B cell (primary cell): Measurements from ENCODE around the gene TBC1D2. TPM values are rescaled to one million over a fixed set of nuclear protein-coding genes. Genes with fewer than 3 reads are reported as not detected.

ENCODE experiments used
- ATAC-seq: fragments of 200-7000 bp; cut with Tn5 transposase; one replicate; pipeline ENCODE4 v1.10.0; 2021; ENCODE audit warnings: low read depth, mild to moderate bottlenecking, moderate number of reproducible peaks, moderate library complexity
- CTCF ChIA-PET: fragments of 350-600 bp; sonication (Branson Sonifier 250); formaldehyde crosslinking; loops from one replicate; lab custom pipeline; 2021; ENCODE audit warnings: antibody characterized with exemption, inconsistent platforms; lab: Charles Lee
- POLR2A ChIA-PET: fragments of 350-600 bp; sonication (Branson Sonifier 250); formaldehyde crosslinking; loops from one replicate; lab custom pipeline; 2021; ENCODE audit warnings: antibody characterized with exemption; lab: Charles Lee
- DNase-seq: peaks from one replicate; pipeline ENCODE4 v3.0.0; 2013
- H2AFZ ChIP-seq: 2 replicates; pipeline ENCODE4 v1.6.1; 2012; ENCODE audit warnings: mild to moderate bottlenecking, low read depth, low read length; ENCODE audit not compliant: insufficient read depth, poor library complexity, severe bottlenecking
- H3K27ac ChIP-seq, 2 donors: 1 replicate in 1 of 2; 2 replicates in 1 of 2; pipeline ENCODE4 v1.5.1; 2012 to 2013; ENCODE audit warnings: low read length in 2 of 2, mild to moderate bottlenecking in 2 of 2, moderate library complexity in 1 of 2
- H3K27me3 ChIP-seq, 4 experiments: fragments of 200-600 bp in 1 of 4; sonication (generic) in 1 of 4; replicated peaks in 1 of 4; 1 replicate in 2 of 4; 2 replicates in 2 of 4; pipeline versions ENCODE4 v1.6.1 to v1.7.0; 2013 to 2016; ENCODE audit warnings: low read length in 3 of 4, mild to moderate bottlenecking in 2 of 4, mixed read lengths in 1 of 4, moderate library complexity in 1 of 4; ENCODE audit not compliant: insufficient read depth in 4 of 4, control insufficient read depth in 3 of 4; ENCODE audit errors: control extremely low read depth in 1 of 4
- H3K36me3 ChIP-seq, 2 experiments: replicated peaks in 1 of 2; 1 replicate in 1 of 2; 2 replicates in 1 of 2; pipeline versions ENCODE4 v1.6.1 to v1.7.1; 2013; ENCODE audit warnings: low read length in 1 of 2; ENCODE audit not compliant: insufficient read depth in 2 of 2, control insufficient read depth in 1 of 2; ENCODE audit errors: control extremely low read depth in 1 of 2, extremely low read depth in 1 of 2
- H3K4me1 ChIP-seq, 2 donors: fragments of 200-600 bp in 1 of 2; sonication (generic) in 1 of 2; 1 replicate in 1 of 2; 2 replicates in 1 of 2; pipeline versions ENCODE4 v1.5.1 to v1.6.1; 2013 to 2017; ENCODE audit warnings: low read length in 2 of 2; ENCODE audit not compliant: control insufficient read depth in 2 of 2, insufficient read depth in 2 of 2
- H3K4me2 ChIP-seq: replicated peaks from 2 replicates; pipeline ENCODE3; 2012; ENCODE audit warnings: mild to moderate bottlenecking, low read depth, low read length; ENCODE audit not compliant: poor library complexity, severe bottlenecking
- H3K4me3 ChIP-seq, 5 experiments: fragments of 200-600 bp in 1 of 5; sonication (generic) in 1 of 5; 1 replicate in 3 of 5; 2 replicates in 2 of 5; pipeline versions ENCODE4 v1.5.1 to v1.7.0; 2011 to 2016; ENCODE audit warnings: low read length in 4 of 5, mild to moderate bottlenecking in 4 of 5, low read depth in 2 of 5, control low read depth in 1 of 5, moderate library complexity in 1 of 5; ENCODE audit not compliant: insufficient read depth in 1 of 5; ENCODE audit errors: control extremely low read depth in 1 of 5, extremely low read depth in 1 of 5
- H3K79me2 ChIP-seq: fragments of 200-600 bp; sonication (generic); one replicate; pipeline ENCODE4 v1.6.0; 2016; ENCODE audit warnings: low read length; ENCODE audit not compliant: control insufficient read depth, insufficient read depth
- H3K9ac ChIP-seq: fragments of 200-600 bp; sonication (generic); 2 replicates; pipeline ENCODE4 v1.6.1; 2017; ENCODE audit warnings: mild to moderate bottlenecking, low read length, moderate library complexity
- H3K9me3 ChIP-seq, 3 donors: one replicate each; pipeline versions ENCODE4 v1.6.1 to v1.7.1; 2013; ENCODE audit warnings: low read length in 2 of 3; ENCODE audit not compliant: control insufficient read depth in 2 of 3, insufficient read depth in 1 of 3; ENCODE audit errors: control extremely low read depth in 1 of 3
- H4K20me1 ChIP-seq: 2 replicates; pipeline ENCODE4 v1.6.0; 2012; ENCODE audit warnings: mild to moderate bottlenecking, low read length; ENCODE audit not compliant: insufficient read depth, control insufficient read depth, poor library complexity, severe bottlenecking
- H3K27ac Mint-ChIP-seq: one replicate; pipeline ENCODE4 v1.8.0; 2021; ENCODE audit warnings: mixed read lengths
- H3K27me3 Mint-ChIP-seq: one replicate; pipeline ENCODE4 v1.8.0; 2021; ENCODE audit warnings: mixed read lengths
- H3K4me1 Mint-ChIP-seq: one replicate; pipeline ENCODE4 v1.8.0; 2021; ENCODE audit warnings: mixed read lengths
- H3K4me3 Mint-ChIP-seq: one replicate; pipeline ENCODE4 v1.8.0; 2021; ENCODE audit warnings: mixed read lengths
- H3K9me3 Mint-ChIP-seq: one replicate; pipeline ENCODE4 v1.8.0; 2022; ENCODE audit warnings: mixed read lengths; ENCODE audit not compliant: insufficient read depth
- EZH2 ChIP-seq: IDR thresholded peaks from 2 replicates; pipeline ENCODE4 v1.6.1; 2012; ENCODE audit warnings: borderline replicate concordance, low read depth, mild to moderate bottlenecking, moderate library complexity, low read length; ENCODE audit not compliant: insufficient read depth, poor library complexity, severe bottlenecking
- WGBS: methylation state at CpG from one replicate; pipeline ENCODE4 v1.1.5; 2013; ENCODE audit warnings: missing lambda C conversion rate; ENCODE audit not compliant: insufficient coverage; 5-methylcytosine and 5-hydroxymethylcytosine counted together
- intact Hi-C: fragments of 100-400 bp; cut with micrococcal nuclease; formaldehyde crosslinking; loops from one replicate; pipeline ENCODE4 v1.10.0; 2022
- polyA plus RNA-seq: library from polyadenylated mRNA; depleted of rRNA; stranded (reverse); fragments of >200 nt; gene quantifications from 2 replicates; pipeline ENCODE4 v1.2.3, GENCODE V29; 2012
- total RNA-seq, 2 donors: library from RNA; stranded (reverse); fragments of 120-200 nt in 1 of 2; gene quantifications; 1 replicate in 1 of 2; 2 replicates in 1 of 2; pipeline versions ENCODE4 v1.2.3 to v1.2.4, GENCODE V29; 2013 to 2022
- TF ChIP-seq, protein P1 (sequence below): fragments of 200-600 bp; IDR thresholded peaks from one replicate; pipeline ENCODE4 v1.8.0; 2022; ENCODE audit warnings: antibody characterized with exemption, mild to moderate bottlenecking

TBC1D2 gene
- total and polyA plus RNA-seq, 2 donors (not counting 1 experiment from before 2014, with no cell fraction given): 5.0 to 5.3 TPM

GRCh38 chr9:98256756-98257155, 1.3 kb upstream of the TBC1D2 start:
- ATAC-seq (no peak), DNase-seq (peak; percentile 59)
- Histone ChIP-seq H3K36me3 (no peaks in the 10 kb centered on the region), H3K9ac (peak overlapping the region; percentile 88), H4K20me1 (no peaks in the 10 kb centered on the region), H3K27me3 (no peaks in the 10 kb centered on the region), H3K4me1 (peaks cover 11 to 21% of the 10 kb centered on the region in 2 donors), H3K79me2 (peaks cover 7% of the 10 kb centered on the region), H3K9me3 (no peaks in the 10 kb centered on the region), H3K27ac (peak overlapping the region; percentile 83 to 92), H3K4me2 (peak overlapping the region; percentile 93), H2AFZ (peak overlapping the region; percentile 99), H3K4me3 (peak overlapping the region; percentile 89 to 98 (median 93))
- peaks cover 15% of the 10 kb centered on the region for H3K4me1 Mint-ChIP-seq
- ChIA-PET POLR2A (interaction anchor here (0.6 to 3.1 kb wide), 6 partner anchors 155 to 559 kb away, joined by 4 to 13 read pairs (median 8); partner anchors contain the start of genes ANP32B, NANS and TRMO), CTCF (interaction anchor here (0.6 to 7.9 kb wide), 14 partner anchors 9 to 590 kb away, joined by 3 to 46 read pairs (median 4); partner anchors contain the start of genes NANS, TRIM14 and TRMO)
- H3K27me3 Mint-ChIP-seq: no peaks in the 10 kb centered on the region
- 0% methylated on average over 1 of the region's 12 CpGs for WGBS
- H3K27ac Mint-ChIP-seq: peak overlapping the region; percentile 100
- intact Hi-C loops: loop anchor here (2.0 to 5.0 kb wide), 4 partner anchors 139 to 844 kb away; partner anchors contain the start of genes ANKS6, TDRD7, TRIM14 and XPA
- no peaks in the 10 kb centered on the region for H3K9me3 Mint-ChIP-seq
- peak overlapping the region; percentile 98 for H3K4me3 Mint-ChIP-seq
- TF ChIP-seq EZH2: no peak
- TF ChIP-seq, protein P1, sequence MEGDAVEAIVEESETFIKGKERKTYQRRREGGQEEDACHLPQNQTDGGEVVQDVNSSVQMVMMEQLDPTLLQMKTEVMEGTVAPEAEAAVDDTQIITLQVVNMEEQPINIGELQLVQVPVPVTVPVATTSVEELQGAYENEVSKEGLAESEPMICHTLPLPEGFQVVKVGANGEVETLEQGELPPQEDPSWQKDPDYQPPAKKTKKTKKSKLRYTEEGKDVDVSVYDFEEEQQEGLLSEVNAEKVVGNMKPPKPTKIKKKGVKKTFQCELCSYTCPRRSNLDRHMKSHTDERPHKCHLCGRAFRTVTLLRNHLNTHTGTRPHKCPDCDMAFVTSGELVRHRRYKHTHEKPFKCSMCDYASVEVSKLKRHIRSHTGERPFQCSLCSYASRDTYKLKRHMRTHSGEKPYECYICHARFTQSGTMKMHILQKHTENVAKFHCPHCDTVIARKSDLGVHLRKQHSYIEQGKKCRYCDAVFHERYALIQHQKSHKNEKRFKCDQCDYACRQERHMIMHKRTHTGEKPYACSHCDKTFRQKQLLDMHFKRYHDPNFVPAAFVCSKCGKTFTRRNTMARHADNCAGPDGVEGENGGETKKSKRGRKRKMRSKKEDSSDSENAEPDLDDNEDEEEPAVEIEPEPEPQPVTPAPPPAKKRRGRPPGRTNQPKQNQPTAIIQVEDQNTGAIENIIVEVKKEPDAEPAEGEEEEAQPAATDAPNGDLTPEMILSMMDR: no peak

- no peak for TF ChIP-seq EZH2
- TF ChIP-seq, protein P1: no peak
- DNase-seq (no peak), ATAC-seq (no peak)
- Mint-ChIP-seq H3K27ac (peak overlapping the region; percentile 100), H3K4me3 (peak overlapping the region; percentile 98), H3K9me3 (no peaks in the 10 kb centered on the region), H3K27me3 (no peaks in the 10 kb centered on the region), H3K4me1 (peaks cover 15% of the 10 kb centered on the region)
- H3K36me3 ChIP-seq: no peaks in the 10 kb centered on the region
- intact Hi-C loops: loop anchor here (1.0 to 5.0 kb wide), 9 partner anchors 63 to 843 kb away; partner anchors contain the start of genes ANP32B, CORO2A, NANS and TDRD7
- H3K4me2 ChIP-seq: peak overlapping the region; percentile 93
- peak overlapping the region; percentile 88 for H3K9ac ChIP-seq
- no peaks in the 10 kb centered on the region for H3K27me3 ChIP-seq
- peak overlapping the region; percentile 57 to 98 (median 93) for H3K4me3 ChIP-seq
- peaks cover 11 to 21% of the 10 kb centered on the region in 2 donors for H3K4me1 ChIP-seq
- 2% methylated on average over 35 of the region's 36 CpGs for WGBS
- peaks cover 7% of the 10 kb centered on the region for H3K79me2 ChIP-seq
- H3K9me3 ChIP-seq: no peaks in the 10 kb centered on the region
- H4K20me1 ChIP-seq: no peaks in the 10 kb centered on the region
- POLR2A ChIA-PET: interaction anchor here (1.0 to 3.1 kb wide), 9 partner anchors 50 to 333 kb away, joined by 3 to 14 read pairs (median 4); partner anchors contain the start of genes ANP32B, CORO2A, NANS and TRIM14
- CTCF ChIA-PET: interaction anchor here (0.6 to 7.9 kb wide), 18 partner anchors 9 to 622 kb away, joined by 3 to 46 read pairs (median 4); partner anchors contain the start of genes ANP32B, NCBP1, TRIM14 and TRMO
- peak overlapping the region; percentile 46 to 83 for H3K27ac ChIP-seq
- peak overlapping the region; percentile 99 for H2AFZ ChIP-seq
Measured at GRCh38 chr9:98255061-98255577, 330 bp downstream of the TBC1D2 start.
